Measurements from ENCODE around the gene PGA3. TPM values are rescaled to one million over a fixed set of nuclear protein-coding genes. Genes with fewer than 3 reads are reported as not detected.
"Not testable (repeated sequence)": the region's sequence is repeated elsewhere in the genome, so short reads cannot be mapped to it uniquely, and the experiment has no call there.

The PGA3 gene
- total RNA-seq, 1 experiment from 2014 or later, result not detected

- not testable (repeated sequence) for H3K27me3 ChIP-seq, H3K4me3 ChIP-seq, H3K36me3 ChIP-seq, H3K9me3 ChIP-seq, DNase-seq
Measured at GRCh38 chr11:61166331-61166730, 37.0 kb upstream of the PGA3 start.

GRCh38 chr11:61168042-61168688 lies 35.1 kb upstream of the PGA3 start:
- Histone ChIP-seq H3K4me3 (no peak overlapping the region), H3K27me3 (no peaks in the 10 kb centered on the region), H3K36me3 (no peaks in the 10 kb centered on the region), H3K9me3 (no peaks in the 10 kb centered on the region)
- DNase-seq, result no peak

GRCh38 chr11:61168800-61169199 lies 34.5 kb upstream of the PGA3 start:
- no peak overlapping the region for H3K4me3 ChIP-seq
- no peaks in the 10 kb centered on the region for H3K36me3 ChIP-seq
- no peak for DNase-seq
- no peaks in the 10 kb centered on the region for H3K27me3 ChIP-seq
- H3K9me3 ChIP-seq, result no peaks in the 10 kb centered on the region

GRCh38 chr11:61170566-61170965 lies 32.7 kb upstream of the PGA3 start:
- DNase-seq, result no peak
- Histone ChIP-seq H3K4me3 (no peak overlapping the region), H3K9me3 (no peaks in the 10 kb centered on the region), H3K36me3 (no peaks in the 10 kb centered on the region), H3K27me3 (peaks cover 3% of the 10 kb centered on the region)

GRCh38 chr11:61171907-61172306 lies 31.4 kb upstream of the PGA3 start:
- Histone ChIP-seq H3K36me3 (no peaks in the 10 kb centered on the region), H3K27me3 (peaks cover 3% of the 10 kb centered on the region), H3K9me3 (no peaks in the 10 kb centered on the region), H3K4me3 (no peak overlapping the region)
- DNase-seq, result no peak

- H3K36me3 ChIP-seq, result no peaks in the 10 kb centered on the region
- H3K27me3 ChIP-seq, result peaks cover 3% of the 10 kb centered on the region
- no peak for DNase-seq
Measured at GRCh38 chr11:61172356-61172755, 31.0 kb upstream of the PGA3 start.

GRCh38 chr11:61172888-61173287 lies 30.4 kb upstream of the PGA3 start:
- Histone ChIP-seq H3K9me3 (no peaks in the 10 kb centered on the region), H3K27me3 (peaks cover 3% of the 10 kb centered on the region), H3K4me3 (no peak overlapping the region), H3K36me3 (no peaks in the 10 kb centered on the region)
- DNase-seq, result no peak

More at GRCh38 chr11:61172356-61172755, 31.0 kb upstream of the PGA3 start:
- no peaks in the 10 kb centered on the region for H3K9me3 ChIP-seq
- H3K4me3 ChIP-seq, result no peak overlapping the region

- peaks cover 3% of the 10 kb centered on the region for H3K27me3 ChIP-seq
- H3K9me3 ChIP-seq, result no peaks in the 10 kb centered on the region
- H3K4me3 ChIP-seq, result no peak overlapping the region
- DNase-seq, result no peak
- no peaks in the 10 kb centered on the region for H3K36me3 ChIP-seq
Measured at GRCh38 chr11:61173456-61173855, 29.9 kb upstream of the PGA3 start.

GRCh38 chr11:61174273-61174672 lies 29.0 kb upstream of the PGA3 start:
- no peaks in the 10 kb centered on the region for H3K9me3 ChIP-seq
- DNase-seq, result no peak
- peaks cover 3% of the 10 kb centered on the region for H3K27me3 ChIP-seq
- no peaks in the 10 kb centered on the region for H3K36me3 ChIP-seq
- no peak overlapping the region for H3K4me3 ChIP-seq

GRCh38 chr11:61174949-61175348 lies 28.4 kb upstream of the PGA3 start:
- Histone ChIP-seq H3K36me3 (no peaks in the 10 kb centered on the region), H3K27me3 (peaks cover 3% of the 10 kb centered on the region), H3K4me3 (no peak overlapping the region), H3K9me3 (no peaks in the 10 kb centered on the region)
- DNase-seq, result no peak

GRCh38 chr11:61176446-61176845 lies 26.9 kb upstream of the PGA3 start:
- H3K4me3 ChIP-seq, result no peak overlapping the region
- no peaks in the 10 kb centered on the region for H3K9me3 ChIP-seq
- H3K27me3 ChIP-seq, result peaks cover 3% of the 10 kb centered on the region
- no peak for DNase-seq
- H3K36me3 ChIP-seq, result no peaks in the 10 kb centered on the region

- not testable (repeated sequence) for DNase-seq, H3K9me3 ChIP-seq, H3K4me3 ChIP-seq, H3K27me3 ChIP-seq, H3K36me3 ChIP-seq
Measured at GRCh38 chr11:61180205-61180604, 23.1 kb upstream of the PGA3 start.

- no peaks in the 10 kb centered on the region for H3K36me3 ChIP-seq
Measured at GRCh38 chr11:61181489-61181888, 21.8 kb upstream of the PGA3 start.

GRCh38 chr11:61183645-61184044 lies 19.7 kb upstream of the PGA3 start:
- Histone ChIP-seq H3K4me3 (no peak overlapping the region), H3K27me3 (no peaks in the 10 kb centered on the region; the same call in 1 of the 2 replicates), H3K9me3 (no peaks in the 10 kb centered on the region), H3K36me3 (no peaks in the 10 kb centered on the region)
- DNase-seq, result no peak

More at GRCh38 chr11:61181489-61181888, 21.8 kb upstream of the PGA3 start:
- DNase-seq, result no peak
- H3K9me3 ChIP-seq, result no peaks in the 10 kb centered on the region
- H3K4me3 ChIP-seq, result no peak overlapping the region
- no peaks in the 10 kb centered on the region; the same call in 1 of the 2 replicates for H3K27me3 ChIP-seq

GRCh38 chr11:61186504-61186903 lies 16.8 kb upstream of the PGA3 start:
- no peak for DNase-seq
- H3K36me3 ChIP-seq, result no peaks in the 10 kb centered on the region
- no peaks in the 10 kb centered on the region for H3K9me3 ChIP-seq
- H3K4me3 ChIP-seq, result no peak overlapping the region
- H3K27me3 ChIP-seq, result no peaks in the 10 kb centered on the region

- Histone ChIP-seq H3K9me3 (no peaks in the 10 kb centered on the region), H3K36me3 (no peaks in the 10 kb centered on the region), H3K4me3 (no peak overlapping the region), H3K27me3 (no peaks in the 10 kb centered on the region)
- peak; percentile 59 for DNase-seq
Measured at GRCh38 chr11:61187505-61188130, 15.7 kb upstream of the PGA3 start.

- H3K9me3 ChIP-seq, result no peaks in the 10 kb centered on the region
- no peaks in the 10 kb centered on the region for H3K36me3 ChIP-seq
- no peaks in the 10 kb centered on the region for H3K27me3 ChIP-seq
- no peak overlapping the region for H3K4me3 ChIP-seq
- no peak for DNase-seq
Measured at GRCh38 chr11:61189933-61190332, 13.4 kb upstream of the PGA3 start.

- Histone ChIP-seq H3K9me3 (no peaks in the 10 kb centered on the region), H3K27me3 (no peaks in the 10 kb centered on the region), H3K36me3 (no peaks in the 10 kb centered on the region), H3K4me3 (no peak overlapping the region)
- no peak for DNase-seq
Measured at GRCh38 chr11:61193596-61193995, 9.7 kb upstream of the PGA3 start.

Measured in MG63 (cell line).